Hypothalamus (tissue), 51 donors: ENCODE results near the gene SYT5.
A peak's percentile ranks its signal among the peaks of the same experiment; 100 is the strongest.
"Not testable (repeated sequence)": the region's sequence is repeated elsewhere in the genome, so short reads cannot be mapped to it uniquely, and the experiment has no call there.

Experiments used
- DNase-seq, 51 donors: peaks; one replicate each; lab custom pipeline; 2025; lab: John Stamatoyannopoulos, UW

Gene SYT5

DNA sequence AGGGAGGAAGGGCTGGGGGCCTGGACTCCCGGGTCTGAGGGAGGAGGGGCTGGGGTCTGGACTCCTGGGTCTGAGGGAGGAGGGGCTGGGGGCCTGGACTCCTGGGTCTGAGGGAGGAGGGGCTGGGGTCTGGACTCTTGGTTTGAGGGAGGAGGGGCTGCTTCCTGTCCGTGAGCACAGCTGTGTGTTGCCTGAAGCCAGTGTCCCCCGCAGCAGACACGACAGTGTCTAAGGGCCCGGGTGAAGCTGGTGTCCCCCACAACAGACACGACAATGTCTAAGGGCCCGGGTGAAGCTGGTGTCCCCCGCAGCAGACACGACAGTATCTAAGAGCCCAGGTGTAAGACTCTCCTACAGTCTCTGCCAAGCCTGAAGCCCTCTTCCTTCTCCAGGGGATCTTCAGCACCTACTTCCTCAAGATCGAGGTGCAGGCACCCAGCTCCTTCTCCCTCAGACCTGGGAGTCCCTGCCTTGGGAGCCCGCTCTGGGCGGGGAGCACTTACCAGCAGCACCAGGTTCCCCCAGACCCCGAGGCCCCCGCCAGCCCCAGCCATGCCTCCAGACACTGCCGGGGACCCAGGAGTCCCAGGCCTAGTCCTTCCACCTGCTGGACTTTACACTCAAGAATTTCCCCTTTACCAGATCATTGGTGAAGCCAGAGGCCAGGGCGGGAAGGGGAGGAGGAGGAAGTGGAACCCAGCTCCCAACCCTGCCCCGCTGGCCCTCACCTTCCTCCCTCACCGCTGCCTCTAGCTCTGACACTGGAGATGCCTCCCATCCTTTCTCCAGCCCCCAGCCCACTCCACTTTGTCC is 29.0 kb upstream of the SYT5 start, which contains the start of gene PTPRH:
Gene PTPRH (minus strand): TSS at position 622 of the 813 bp plus-strand sequence. CDS start 68 bp downstream, at position 554.
- no peak for DNase-seq

DNA sequence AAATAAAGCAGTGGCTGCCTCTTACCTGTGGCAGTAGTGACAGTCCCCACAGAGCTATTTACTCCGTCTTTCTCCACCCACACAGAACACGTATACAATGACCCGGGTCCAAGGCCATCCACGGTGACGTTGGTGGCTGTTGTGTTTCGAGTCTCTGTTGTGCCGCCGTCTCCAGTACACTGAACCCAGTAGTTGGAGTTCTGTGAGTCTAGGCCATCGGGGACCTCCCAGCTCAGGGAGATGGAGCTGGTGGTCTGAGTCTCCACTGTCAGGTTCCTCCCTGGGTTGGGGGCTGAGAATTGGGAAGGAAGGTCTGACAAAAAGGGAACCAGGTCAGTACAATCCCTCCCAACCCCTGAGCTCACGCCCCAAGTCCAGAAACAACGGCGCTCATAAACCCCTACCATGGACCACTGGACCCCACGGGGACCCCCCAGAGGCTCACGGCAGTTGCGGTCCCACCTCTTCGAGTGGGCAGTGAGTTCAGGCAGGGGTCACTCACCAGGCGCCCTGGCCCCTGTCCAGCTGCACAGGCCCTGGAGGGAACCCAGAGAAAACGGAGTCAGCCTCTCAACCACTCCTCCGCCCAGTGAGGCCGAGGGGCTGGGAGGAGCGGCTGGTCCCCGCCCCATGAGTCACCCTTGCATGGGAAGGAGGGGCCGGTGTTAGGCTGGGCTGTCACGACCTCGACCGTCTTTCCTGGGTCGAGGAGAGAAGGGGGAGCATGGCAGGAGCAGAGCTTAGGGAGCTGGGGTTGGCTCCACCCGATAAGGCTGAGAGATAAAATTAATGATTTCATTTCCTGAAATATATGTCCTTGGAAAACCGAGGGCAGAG is 26.8 kb upstream of the SYT5 start:
- peak in 35 of 51 donors; percentile 3 to 71 (median 40) for DNase-seq

DNA sequence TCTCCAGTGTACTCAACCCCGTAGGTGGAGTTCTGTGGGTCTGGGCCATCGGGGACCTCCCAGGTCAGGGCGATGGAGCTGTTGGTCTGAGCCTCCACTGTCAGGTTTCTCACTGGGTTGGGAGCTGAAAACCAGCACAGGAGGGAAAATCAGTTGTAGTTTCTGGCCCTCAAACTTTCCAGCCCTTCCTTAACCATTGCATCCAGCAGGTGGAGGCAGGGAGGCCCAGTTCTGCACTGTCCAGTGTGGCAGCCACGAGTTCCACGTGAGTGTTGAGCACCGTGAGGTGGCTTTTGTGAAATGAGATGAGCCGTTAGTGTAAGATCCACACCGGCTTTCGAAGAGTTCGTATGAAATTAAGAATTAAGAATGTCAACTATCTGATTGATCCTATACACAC is 22.1 kb upstream of the SYT5 start:
- DNase-seq: not testable (repeated sequence)

DNA sequence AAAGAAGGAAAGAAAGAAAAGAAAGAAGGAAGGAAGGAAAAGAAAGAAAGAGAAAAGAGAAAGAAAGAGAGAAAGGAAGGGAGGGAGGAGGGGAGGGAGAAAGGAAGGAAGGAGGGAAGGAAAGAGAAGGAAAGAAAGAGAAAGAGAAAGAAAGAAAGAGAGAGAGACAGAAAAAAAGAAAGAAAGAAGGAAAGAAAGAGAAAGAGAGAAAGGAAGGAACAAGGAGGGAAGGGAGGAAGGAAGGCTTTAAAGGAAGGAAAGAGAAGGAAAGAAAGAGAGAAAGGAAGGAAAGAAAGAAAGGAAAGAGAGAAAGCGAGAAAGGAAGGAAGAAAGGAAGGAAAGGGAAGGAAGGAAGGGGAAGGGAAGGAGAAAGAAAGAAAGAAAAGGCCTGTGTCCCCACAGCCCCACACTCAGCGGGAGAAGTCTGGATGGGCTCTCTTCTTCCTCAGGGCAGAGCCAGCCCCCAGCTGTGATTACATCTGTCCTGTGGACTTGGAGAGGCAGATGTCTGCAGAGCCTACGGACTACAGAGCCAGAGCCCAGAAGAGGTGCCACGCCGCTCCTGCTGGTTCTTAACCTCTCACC is 19.6 kb upstream of the SYT5 start:
- DNase-seq: no peak

DNA sequence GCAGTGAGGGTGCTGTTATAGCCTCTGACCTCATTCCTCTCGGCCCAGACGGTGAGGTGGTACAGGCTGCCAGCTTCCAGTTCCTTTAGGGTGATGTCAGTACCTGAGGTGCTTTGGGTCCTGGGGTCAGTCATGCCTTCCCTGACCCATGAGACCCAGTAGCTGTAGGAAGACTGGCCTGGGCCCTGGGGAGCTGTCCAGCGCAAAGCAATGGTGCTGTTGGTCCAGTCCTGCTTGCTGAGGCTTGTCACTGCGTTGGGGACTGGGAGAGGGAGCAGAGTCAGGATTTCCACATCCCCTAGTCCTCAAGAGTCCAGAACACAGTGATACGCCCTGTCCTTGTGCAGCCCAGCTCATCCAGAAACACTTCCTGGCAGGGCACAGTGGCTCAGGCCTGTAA is 18.6 kb upstream of the SYT5 start:
- DNase-seq: no peak

DNA sequence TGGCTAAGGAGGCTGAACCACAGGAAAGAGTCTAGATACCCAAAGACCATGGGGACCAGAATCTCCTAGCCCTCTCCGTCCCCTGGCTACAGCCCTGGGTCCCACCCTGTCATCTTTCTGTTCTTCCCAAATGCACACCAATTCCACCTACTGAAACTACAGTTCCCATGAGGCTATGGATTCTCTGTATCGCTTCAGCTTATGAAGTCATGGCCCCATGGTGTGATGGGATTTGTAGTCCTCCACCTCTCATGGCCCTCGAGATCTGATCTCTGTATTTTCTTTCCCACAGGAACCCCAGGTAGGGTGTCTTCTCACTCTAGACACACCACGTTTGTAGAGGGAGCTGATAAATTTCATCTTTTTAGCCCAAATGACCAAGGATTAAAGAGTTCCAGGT is 17.4 kb upstream of the SYT5 start:
- DNase-seq: peak in 3 of 51 donors; percentile 3 to 7 (median 4)

DNA sequence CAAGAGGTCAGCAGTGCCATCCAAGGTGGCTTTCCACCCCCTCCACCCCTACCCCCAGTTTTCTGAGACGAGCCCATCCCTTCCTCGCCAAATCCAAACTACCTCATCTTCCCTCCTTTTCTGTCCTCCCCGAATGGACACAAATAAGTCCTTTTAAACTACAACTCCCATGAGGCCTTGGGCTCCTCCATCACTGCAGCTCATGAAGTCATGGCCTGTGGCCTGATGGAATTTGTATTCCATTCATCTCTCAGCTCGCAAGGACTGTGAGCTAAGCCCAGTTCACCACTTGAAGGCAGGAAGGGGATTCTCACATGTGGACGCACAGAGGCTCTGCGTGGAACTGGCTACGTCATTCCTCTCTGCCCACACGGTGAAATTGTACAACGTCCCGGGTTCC is 16.7 kb upstream of the SYT5 start:
- DNase-seq: no peak

DNA sequence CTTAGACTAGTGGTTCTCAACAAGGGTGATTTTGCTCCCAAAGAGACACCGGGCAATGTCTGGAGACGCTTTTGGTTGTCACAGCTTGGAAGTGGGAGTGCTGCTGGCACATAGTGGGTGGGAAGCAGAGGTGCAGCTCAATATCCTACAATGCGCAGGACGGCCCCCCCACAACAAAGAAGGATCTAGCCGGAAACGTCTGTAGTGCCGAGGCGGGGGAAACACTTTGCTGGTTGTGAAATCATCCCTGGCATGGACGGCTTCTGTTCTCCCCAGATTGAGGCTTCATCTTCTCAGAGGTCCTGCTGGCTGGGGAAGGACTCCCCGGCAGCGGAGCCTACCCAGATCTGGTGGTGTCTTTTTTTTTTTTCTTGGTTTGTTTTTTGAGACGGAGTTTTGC is 13.4 kb upstream of the SYT5 start:
- DNase-seq: peak in 1 of 51 donors; percentile 34

DNA sequence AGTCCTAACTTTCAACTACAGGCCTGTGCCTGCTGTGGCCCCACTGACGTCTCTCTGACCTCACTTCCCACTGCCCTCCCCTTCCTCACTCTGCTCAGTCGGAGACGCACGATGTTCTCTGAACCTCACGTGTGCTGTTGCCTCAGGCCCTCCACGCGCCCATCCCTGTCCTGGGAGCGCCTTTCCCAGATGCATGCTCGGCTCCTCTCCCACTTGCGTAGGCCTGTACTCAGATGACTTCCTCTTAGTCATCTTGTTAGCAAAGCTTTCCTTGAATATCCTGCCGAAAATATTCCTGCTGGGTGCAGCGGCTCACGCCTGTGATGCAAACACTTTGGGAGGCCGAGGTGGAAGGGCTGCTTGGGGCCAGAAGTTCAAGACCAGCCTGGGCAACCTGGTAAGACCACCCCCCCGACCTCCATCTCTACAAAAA is 9.3 kb upstream of the SYT5 start:
- DNase-seq: peak in 4 of 51 donors; percentile 12 to 61 (median 30)

DNA sequence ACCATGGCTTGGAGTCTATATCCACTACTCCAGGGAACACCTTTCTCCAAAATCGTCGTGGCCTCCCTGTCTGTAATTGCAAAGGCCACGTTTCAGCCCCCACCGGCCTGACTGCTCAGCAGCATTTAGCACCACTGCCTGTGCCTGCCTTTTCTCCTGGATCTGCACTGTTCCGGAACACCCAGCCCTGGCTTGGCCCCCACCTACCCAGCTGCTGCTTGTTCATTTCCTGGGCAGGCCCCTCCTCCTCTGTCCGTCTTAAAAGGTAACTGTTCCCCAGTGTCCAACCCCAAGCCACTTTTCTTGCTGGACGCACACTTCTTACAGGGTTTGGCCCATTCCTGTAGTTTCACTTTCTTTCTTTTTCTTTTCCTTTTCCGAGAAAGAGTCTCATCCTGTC is 8.5 kb upstream of the SYT5 start:
- no peak for DNase-seq

DNA sequence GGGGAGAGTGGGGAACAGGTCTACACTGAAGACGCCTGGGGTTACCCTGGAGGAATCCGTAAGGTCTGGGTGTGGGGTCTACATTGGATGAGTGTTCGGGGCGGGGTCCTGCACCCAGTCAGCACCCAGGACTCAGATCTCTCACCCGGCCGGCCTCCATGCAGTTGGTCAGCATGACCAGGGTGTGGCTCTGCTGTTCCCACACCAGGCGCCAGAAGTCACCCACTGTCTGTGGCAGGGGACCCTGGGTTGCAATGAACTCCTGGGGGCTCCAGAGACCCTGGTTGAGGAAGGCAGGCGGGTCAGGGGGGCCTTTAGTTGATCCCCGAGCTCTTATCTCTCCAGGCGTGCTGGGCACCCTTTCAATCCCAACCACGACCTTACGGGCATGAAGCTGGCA is 6.0 kb upstream of the SYT5 start:
- DNase-seq: no peak

DNA sequence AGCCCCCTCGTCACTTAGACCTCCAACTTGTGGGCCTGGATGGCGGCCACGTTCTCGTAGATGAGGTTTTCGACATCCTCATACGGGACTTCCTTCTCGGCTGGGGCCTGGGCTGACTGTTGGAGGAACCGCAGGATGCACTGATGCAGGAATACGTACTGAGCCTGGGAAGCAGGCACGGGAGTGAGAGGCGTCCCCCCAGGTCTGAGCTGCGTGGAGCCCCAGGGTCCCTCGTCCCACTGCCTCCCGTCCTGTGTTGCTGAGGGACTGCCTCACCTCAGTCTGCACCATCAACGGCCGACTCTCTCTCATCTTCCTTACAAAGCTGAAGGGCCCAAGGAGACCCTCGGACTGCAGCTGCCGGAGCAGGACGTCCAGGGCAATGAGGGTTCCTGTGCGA is 1.7 kb upstream of the SYT5 start:
- DNase-seq: no peak

DNA sequence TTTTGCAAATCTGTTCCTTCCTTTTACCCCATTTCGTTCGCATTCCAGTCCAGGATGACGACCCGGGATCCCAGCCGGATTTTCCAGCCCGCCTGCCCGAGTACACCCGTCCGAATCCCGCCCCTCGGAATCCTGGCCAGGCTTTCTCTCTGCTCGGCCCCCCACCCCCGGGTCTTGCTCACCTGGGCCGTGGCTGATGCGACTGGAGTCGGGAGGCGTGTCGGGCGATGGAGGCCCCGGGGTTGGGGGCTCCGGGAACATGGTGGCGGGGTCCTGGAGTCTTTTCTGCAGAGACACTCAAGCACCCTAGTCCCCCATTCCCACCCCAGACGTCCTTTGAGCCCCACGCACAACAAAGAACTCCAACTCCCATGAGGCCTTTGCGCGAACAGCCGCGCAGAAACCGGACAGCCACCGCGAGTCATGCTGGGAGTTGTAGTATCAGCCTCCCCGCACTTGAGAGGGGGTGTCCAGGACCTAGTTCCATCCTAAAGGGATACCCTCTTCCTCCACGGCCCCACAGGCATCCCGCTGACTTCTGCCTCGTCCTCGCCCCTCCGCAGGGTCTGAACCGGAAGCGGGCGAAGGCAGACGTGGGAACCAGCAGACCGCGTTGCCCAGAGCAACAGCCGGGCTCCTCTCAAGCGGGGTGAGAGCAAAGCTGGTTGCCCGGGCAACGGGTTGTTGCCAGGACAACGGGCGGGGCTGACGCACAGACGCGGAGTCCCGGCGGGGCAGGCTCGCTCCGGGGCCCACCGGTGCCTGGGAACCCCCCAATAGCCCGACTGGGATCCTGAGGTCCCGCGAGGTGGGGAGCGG is 1.1 kb downstream of the SYT5 start:
- peak; percentile 18 to 88 (median 76) for DNase-seq

DNA sequence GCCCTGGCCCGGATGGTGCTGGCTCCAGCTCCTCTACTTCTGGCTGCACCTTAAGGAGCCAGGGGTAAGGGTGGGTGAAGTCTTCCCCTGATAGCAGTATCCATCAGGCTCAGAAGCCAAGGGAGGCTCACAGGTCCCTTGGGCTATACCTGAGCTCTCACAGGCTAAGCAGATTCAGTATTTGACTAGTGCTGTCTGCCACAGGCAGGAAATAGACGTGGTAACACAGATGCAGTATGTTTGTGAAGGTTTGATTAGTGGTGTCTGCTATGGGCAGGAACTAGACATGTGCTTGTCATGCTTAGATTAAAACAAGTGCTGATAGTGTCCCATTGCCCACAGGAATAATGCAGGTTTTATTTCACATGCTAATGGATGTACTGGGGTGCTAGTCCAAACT is 4.0 kb downstream of the SYT5 start:
- no peak for DNase-seq

DNA sequence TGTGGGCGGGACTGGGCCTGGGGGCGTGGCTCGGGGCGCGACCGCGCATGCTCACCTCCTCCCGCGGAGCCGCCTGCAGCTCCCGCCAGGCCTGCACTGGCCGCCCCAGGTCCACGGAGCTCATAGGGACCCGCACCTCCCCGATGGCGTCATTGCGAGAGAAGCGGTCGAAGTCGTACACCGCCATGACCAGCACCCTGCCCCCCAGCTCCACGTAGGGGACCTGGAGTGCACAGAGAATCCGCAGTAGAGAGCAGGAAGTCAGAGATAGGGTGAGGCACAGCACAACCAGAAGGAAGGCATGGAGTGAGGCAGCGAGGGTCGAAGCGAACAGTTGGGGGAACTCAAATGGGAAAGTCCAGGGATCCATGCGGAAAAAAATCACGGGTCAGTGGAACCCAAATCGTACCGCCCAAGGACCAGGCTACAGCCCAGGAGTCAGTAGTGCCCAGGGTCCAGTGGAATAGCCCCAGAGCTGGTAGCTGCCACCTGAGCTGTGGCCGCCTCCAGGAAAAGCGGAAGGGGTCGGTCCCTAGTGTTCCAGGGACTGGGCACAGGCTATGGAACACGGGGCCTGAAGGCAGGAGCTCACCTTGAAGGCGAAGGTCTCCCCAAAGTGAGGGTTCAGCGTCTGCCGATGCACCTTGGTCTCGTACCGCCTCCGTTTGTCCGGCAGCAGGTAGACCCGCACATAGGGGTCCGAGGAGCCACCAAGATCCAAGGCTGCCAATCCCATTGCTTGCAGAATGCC is 4.8 kb downstream of the SYT5 start:
- peak in 2 of 51 donors; percentile 9 to 38 for DNase-seq

DNA sequence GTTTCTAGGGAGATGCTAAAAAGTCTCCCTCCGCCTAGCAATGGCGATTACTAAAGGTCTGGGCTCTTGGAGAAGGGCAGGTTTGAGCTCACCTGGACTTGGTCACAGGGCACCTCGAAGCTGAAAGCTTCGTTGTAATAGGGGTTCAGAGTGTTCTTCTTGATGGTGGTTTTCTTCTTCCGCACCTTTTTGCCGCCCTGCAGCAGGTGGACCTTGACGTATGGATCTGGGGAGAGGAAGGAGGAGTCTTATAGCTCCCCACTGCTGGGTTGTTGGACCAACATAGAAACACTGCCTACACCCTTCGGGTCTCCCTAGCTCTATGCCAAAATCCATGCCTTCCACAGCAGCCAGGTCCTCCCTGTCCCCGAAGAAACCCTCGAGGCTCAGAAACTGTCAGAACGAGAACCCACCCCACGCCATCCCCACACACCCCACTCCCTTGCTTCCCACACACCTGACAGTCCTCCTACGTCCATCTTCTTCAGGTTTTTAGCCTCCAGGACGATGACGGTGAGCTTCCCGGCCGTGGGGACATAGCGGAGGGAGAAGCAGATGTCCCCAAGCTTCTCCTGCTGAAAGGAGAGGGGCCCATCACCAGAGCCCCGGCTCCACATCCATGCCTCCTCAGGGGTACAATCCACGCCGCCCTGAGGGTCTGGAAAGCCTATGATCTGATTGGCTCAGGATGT is 5.5 kb downstream of the SYT5 start:
- DNase-seq: no peak

DNA sequence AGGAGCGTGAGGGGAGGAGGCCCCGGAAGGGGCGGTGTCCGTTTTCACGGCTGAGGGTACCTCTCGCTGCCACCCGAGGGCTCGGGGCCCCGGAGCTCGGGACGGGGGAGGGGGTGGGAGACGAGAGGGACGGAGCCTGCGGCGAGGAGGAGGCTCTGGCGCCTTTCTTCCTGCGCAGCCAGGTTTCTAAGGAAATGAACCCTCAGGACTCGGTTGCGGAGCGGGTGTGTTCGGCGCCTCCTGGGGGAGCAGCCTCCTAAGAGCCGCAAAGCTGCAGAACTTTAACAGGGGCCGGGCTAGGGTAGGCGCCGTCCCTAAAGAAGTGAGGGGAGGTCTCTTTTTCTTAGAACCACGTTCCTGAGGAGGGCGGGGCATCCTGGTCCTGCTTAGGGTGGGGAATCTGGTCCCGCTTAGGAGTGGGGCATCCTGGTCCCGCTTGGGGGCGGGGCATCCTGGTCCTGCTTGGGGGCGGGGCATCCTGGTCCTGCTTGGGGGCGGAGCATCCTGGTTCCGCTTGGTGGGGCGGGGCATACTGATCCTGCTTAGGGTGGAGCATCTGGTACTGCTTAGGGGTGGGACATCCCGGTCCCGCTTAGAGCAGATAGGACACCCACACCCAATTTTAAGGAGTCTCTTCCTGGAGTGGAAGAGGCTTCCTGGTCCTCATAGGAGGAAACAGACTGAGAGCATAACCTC is 6.2 kb downstream of the SYT5 start:
- DNase-seq: peak in 7 of 51 donors; percentile 8 to 58 (median 17)

DNA sequence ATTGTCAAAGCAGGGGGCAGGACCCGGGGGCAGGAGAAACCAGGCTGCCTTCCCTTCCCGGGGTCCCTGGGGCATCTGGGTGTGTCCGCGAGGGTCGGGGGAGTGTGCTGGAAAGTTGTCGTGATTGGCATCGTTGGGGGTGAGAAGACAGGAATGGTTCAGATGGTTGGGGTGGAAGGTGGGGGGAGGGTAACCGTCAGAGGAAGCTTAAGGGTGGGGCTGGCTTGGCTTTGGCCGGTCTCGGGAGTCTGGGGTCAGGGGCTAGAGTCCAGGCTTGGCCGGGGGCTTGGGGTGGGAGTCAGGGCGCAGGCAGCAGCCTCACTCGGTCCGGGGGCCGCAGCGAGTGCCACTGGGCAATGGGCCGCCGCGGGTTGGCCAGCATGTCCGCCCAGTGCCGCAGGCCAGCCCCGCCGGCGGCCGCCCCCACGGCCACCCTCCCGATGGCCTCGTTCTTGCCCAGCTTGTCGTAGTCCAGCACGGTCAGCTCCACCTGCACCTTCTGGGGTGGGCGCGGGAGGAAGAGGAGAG is 6.8 kb downstream of the SYT5 start:
- DNase-seq: no peak
